HG02970 (cell line): ENCODE data around the gene CRELD1.
"Not testable (repeated sequence)": the region's sequence is repeated elsewhere in the genome, so short reads cannot be mapped to it uniquely, and the experiment has no call there.

Source experiments
- ATAC-seq: cut with Tn5 transposase; IDR thresholded peaks from one replicate; pipeline ENCODE4 v1.9.1; 2021; ENCODE audit warnings: mild to moderate bottlenecking, moderate library complexity, moderate number of reproducible peaks; ENCODE audit not compliant: unreplicated experiment, low FRiP score

CRELD1 gene

GRCh38 chr3:9932843-9933560 lies 632 bp upstream of the CRELD1 start:
- peak; percentile 65 for ATAC-seq

- ATAC-seq, result no peak
Observed at GRCh38 chr3:9934235-9934621, 594 bp downstream of the CRELD1 start.

- no peak for ATAC-seq
Observed at GRCh38 chr3:9934993-9935392, 1.4 kb downstream of the CRELD1 start.

GRCh38 chr3:9935966-9936510 lies 2.4 kb downstream of the CRELD1 start:
- ATAC-seq, result no peak

GRCh38 chr3:9937486-9938238 lies 4.0 kb downstream of the CRELD1 start:
- ATAC-seq, result no peak

GRCh38 chr3:9938966-9939365 lies 5.3 kb downstream of the CRELD1 start:
- ATAC-seq, result no peak

- not testable (repeated sequence) for ATAC-seq
Observed at GRCh38 chr3:9939906-9940305, 6.3 kb downstream of the CRELD1 start.

- no peak for ATAC-seq
Observed at GRCh38 chr3:9940746-9941145, 7.1 kb downstream of the CRELD1 start.

- no peak for ATAC-seq
Observed at GRCh38 chr3:9942164-9942563, 8.5 kb downstream of the CRELD1 start.

GRCh38 chr3:9942934-9943690 lies 9.5 kb downstream of the CRELD1 start:
- ATAC-seq, result no peak

GRCh38 chr3:9944271-9944670 lies 10.6 kb downstream of the CRELD1 start:
- ATAC-seq, result no peak

GRCh38 chr3:9945358-9945757 lies 11.7 kb downstream of the CRELD1 start:
- ATAC-seq, result no peak

GRCh38 chr3:9946112-9947024 lies 12.7 kb downstream of the CRELD1 start:
- peak; percentile 68 for ATAC-seq

- ATAC-seq, result no peak
Observed at GRCh38 chr3:9947025-9947995, 13.7 kb downstream of the CRELD1 start.

GRCh38 chr3:9948586-9948985 lies 15.0 kb downstream of the CRELD1 start:
- no peak for ATAC-seq

GRCh38 chr3:9949115-9949514 lies 15.5 kb downstream of the CRELD1 start:
- ATAC-seq, result no peak

- ATAC-seq, result no peak
Observed at GRCh38 chr3:9949626-9950025, 16.0 kb downstream of the CRELD1 start.

- ATAC-seq, result no peak
Observed at GRCh38 chr3:9951126-9951525, 17.5 kb downstream of the CRELD1 start.

- no peak for ATAC-seq
Observed at GRCh38 chr3:9951598-9951961, 17.9 kb downstream of the CRELD1 start.
